HepG2 (cell line): ENCODE measurements around the gene FITM1. TPM values are rescaled to one million over a fixed set of nuclear protein-coding genes. Genes with fewer than 3 reads are reported as not detected.
A peak's percentile ranks its signal among the peaks of the same experiment; 100 is the strongest.

Experiments used
- ATM ChIP-seq: fragments of 450-650 bp; IDR thresholded peaks from 2 replicates; pipeline ENCODE4 v1.7.1; 2017; ENCODE audit warnings: mild to moderate bottlenecking, borderline replicate concordance
- CBX2 ChIP-seq, 2 experiments: fragments of 200-600 bp in 1 of 2; sonication (generic); formaldehyde crosslinking in 1 of 2; IDR thresholded peaks; 2 replicates each; pipeline versions ENCODE4 v1.7.0 to v1.8.1; 2018 to 2022; ENCODE audit warnings: low read depth in 2 of 2, low read length in 1 of 2, mild to moderate bottlenecking in 1 of 2, missing genetic modification reagents in 1 of 2
- HNF4A ChIP-seq: sonication (generic); formaldehyde crosslinking; IDR thresholded peaks from 2 replicates; pipeline ENCODE4 v1.4.0; 2020; ENCODE audit warnings: missing genetic modification reagents
- IRX3 ChIP-seq: sonication (generic); formaldehyde crosslinking; IDR thresholded peaks from 2 replicates; pipeline ENCODE4 v1.8.1; 2023; ENCODE audit warnings: mild to moderate bottlenecking, low read depth, missing genetic modification reagents, borderline replicate concordance
- JUNB ChIP-seq: sonication (generic); formaldehyde crosslinking; IDR thresholded peaks from 2 replicates; pipeline ENCODE4 v1.8.0; 2022; ENCODE audit warnings: missing genetic modification reagents, mild to moderate bottlenecking, borderline replicate concordance
- MEIS1 ChIP-seq: sonication (generic); formaldehyde crosslinking; IDR thresholded peaks from 2 replicates; pipeline ENCODE4 v1.9.0; 2021; ENCODE audit warnings: mild to moderate bottlenecking, missing genetic modification reagents, moderate library complexity, borderline replicate concordance
- MEIS2 ChIP-seq: sonication (generic); formaldehyde crosslinking; IDR thresholded peaks from 2 replicates; pipeline ENCODE4 v1.9.0; 2021; ENCODE audit warnings: mild to moderate bottlenecking, missing genetic modification reagents
- NR0B2 ChIP-seq: sonication (generic); formaldehyde crosslinking; IDR thresholded peaks from 2 replicates; pipeline ENCODE4 v1.4.0; 2020; ENCODE audit warnings: mild to moderate bottlenecking, missing genetic modification reagents
- PBX2 ChIP-seq: IDR thresholded peaks from 2 replicates; pipeline ENCODE4 v1.6.1; 2016; ENCODE audit warnings: control low read depth
- ZBTB37 ChIP-seq: sonication (generic); formaldehyde crosslinking; IDR thresholded peaks from 2 replicates; pipeline ENCODE4 v1.4.0; 2020; ENCODE audit warnings: mild to moderate bottlenecking, missing genetic modification reagents
- ZFX ChIP-seq: sonication (generic); formaldehyde crosslinking; IDR thresholded peaks from 2 replicates; pipeline ENCODE4 v1.4.0; 2020; ENCODE audit warnings: mild to moderate bottlenecking, low read depth, missing genetic modification reagents, moderate library complexity
- ZNF280D ChIP-seq: sonication (generic); formaldehyde crosslinking; IDR thresholded peaks from 2 replicates; pipeline ENCODE4 v1.5.1; 2020; ENCODE audit warnings: mild to moderate bottlenecking, missing genetic modification reagents
- ZNF503 ChIP-seq: sonication (generic); formaldehyde crosslinking; IDR thresholded peaks from 2 replicates; pipeline ENCODE4 v1.4.0; 2020; ENCODE audit warnings: missing genetic modification reagents
- ZNF577 ChIP-seq: sonication (generic); formaldehyde crosslinking; IDR thresholded peaks from 2 replicates; pipeline ENCODE4 v1.4.0; 2020; ENCODE audit warnings: mild to moderate bottlenecking, low read depth, missing genetic modification reagents, borderline replicate concordance
- ZNF891 ChIP-seq: sonication (generic); formaldehyde crosslinking; IDR thresholded peaks from 2 replicates; pipeline ENCODE4 v1.5.0; 2020; ENCODE audit warnings: mild to moderate bottlenecking, missing genetic modification reagents
- ZSCAN22 ChIP-seq: sonication (generic); formaldehyde crosslinking; IDR thresholded peaks from 2 replicates; pipeline ENCODE4 v1.4.0; 2020; ENCODE audit warnings: mild to moderate bottlenecking, missing genetic modification reagents
- polyA plus RNA-seq, 8 experiments: library from polyadenylated mRNA; depleted of rRNA in 3 of 8; stranded (reverse) in 7 of 8; unstranded in 1 of 8; fragments of >200 nt; fragmentation: Illumina TruSeq in 4 of 8; extraction: Trizol in 4 of 8; gene quantifications; 2 replicates each; pipeline versions ENCODE4 v1.2.1 to v1.2.3, GENCODE V29; 2011 to 2016; ENCODE audit warnings: low read depth in 4 of 8, missing spikeins in 1 of 8, mixed read lengths in 1 of 8; ENCODE audit not compliant: insufficient read depth in 1 of 8
- total RNA-seq, 5 experiments: library from RNA; depleted of rRNA; stranded (reverse); fragments of >200 nt; fragmentation: Illumina TruSeq; extraction: Trizol; gene quantifications; 2 replicates each; pipeline ENCODE4 v1.2.3, GENCODE V29; 2016; ENCODE audit warnings: low read depth in 1 of 5

Gene FITM1
- total and polyA plus RNA-seq, 2 of the 13 experiments (the other 11 are each of a cell fraction or from before 2014, with no cell fraction given): 2.7 to 5.8 TPM

- TF ChIP-seq ZNF577 (CRISPR knock-in tag) (0 out of 2 replicates have a peak, but pooled peaks have one; percentile 62), MEIS2 (CRISPR knock-in tag) (0 out of 2 replicates have a peak, but pooled peaks have one; percentile 6), ZFX (CRISPR knock-in tag) (0 out of 2 replicates have a peak, but pooled peaks have one; percentile 21), ZNF503 (CRISPR knock-in tag) (0 out of 2 replicates have a peak, but pooled peaks have one; percentile 10), CBX2 (IDR thresholded peaks at IDR 0.05; ENCODE audit: low read depth, low read length) (no peak), CBX2 (CRISPR knock-in tag; IDR thresholded peaks at IDR 0.05; ENCODE audit: low read depth) (no peak), JUNB (no peak), ZSCAN22 (CRISPR knock-in tag) (peak; percentile 33; the same call in 1 of the 2 replicates), PBX2 (CRISPR knock-in tag) (0 out of 2 replicates have a peak, but pooled peaks have one; percentile 6), ZNF891 (CRISPR knock-in tag) (no peak), ZBTB37 (CRISPR knock-in tag) (0 out of 2 replicates have a peak, but pooled peaks have one; percentile 57), ZNF280D (CRISPR knock-in tag) (0 out of 2 replicates have a peak, but pooled peaks have one; percentile 38), MEIS1 (CRISPR knock-in tag) (peak; percentile 54; the same call in 1 of the 2 replicates), HNF4A (CRISPR knock-in tag) (0 out of 2 replicates have a peak, but pooled peaks have one; percentile 16), IRX3 (CRISPR knock-in tag) (0 out of 2 replicates have a peak, but pooled peaks have one; percentile 64), NR0B2 (CRISPR knock-in tag) (0 out of 2 replicates have a peak, but pooled peaks have one; percentile 26), ATM (no peak)
Observed at GRCh38 chr14:24092505-24093206, 37.8 kb upstream of the FITM1 start (continued).
